HG03558 (cell line): ENCODE results near the gene DNAJC22.
"Not testable (repeated sequence)": the region's sequence is repeated elsewhere in the genome, so short reads cannot be mapped to it uniquely, and the experiment has no call there.

Experiments
- ATAC-seq: cut with Tn5 transposase; IDR thresholded peaks from one replicate; pipeline ENCODE4 v1.9.1; 2021; ENCODE audit warnings: moderate number of reproducible peaks; ENCODE audit not compliant: unreplicated experiment; ENCODE audit errors: extremely low read depth

Gene DNAJC22

GRCh38 chr12:49367381-49368239 lies 20.9 kb downstream of the DNAJC22 start, which contains the start of gene SPATS2:
SPATS2 (plus strand) TSS chr12:49367462; CDS start chr12:49461013, 93,551 bp downstream.
- ATAC-seq: no peak

DNA sequence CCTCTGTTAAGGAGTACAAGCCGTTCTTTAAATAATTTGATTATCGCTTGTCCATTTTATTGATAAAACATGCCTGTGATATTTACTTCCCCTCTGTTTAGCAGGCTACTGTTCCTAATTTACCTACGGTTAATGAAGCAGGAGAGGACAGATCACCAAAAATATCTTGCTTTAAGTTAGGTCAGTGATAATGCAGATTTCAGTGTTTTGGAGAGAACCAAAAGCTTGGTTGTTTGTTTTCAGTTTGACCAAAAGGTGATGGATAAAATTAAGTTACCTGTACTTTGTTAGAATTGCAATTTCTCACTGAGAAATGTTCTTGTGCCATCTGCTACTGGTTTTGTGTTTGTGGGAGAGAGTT lies 21.5 kb downstream of the DNAJC22 start:
- no peak for ATAC-seq

- ATAC-seq: peak; percentile 35
Observed at GRCh38 chr12:49369411-49370145, 22.9 kb downstream of the DNAJC22 start.

GRCh38 chr12:49370539-49370938 lies 23.9 kb downstream of the DNAJC22 start:
- no peak for ATAC-seq

GRCh38 chr12:49375406-49375805 lies 28.7 kb downstream of the DNAJC22 start:
- no peak for ATAC-seq

GRCh38 chr12:49377386-49377785 lies 30.7 kb downstream of the DNAJC22 start:
- no peak for ATAC-seq

- ATAC-seq: not testable (repeated sequence)
Observed at GRCh38 chr12:49380184-49380583, 33.5 kb downstream of the DNAJC22 start.

- no peak for ATAC-seq
Observed at GRCh38 chr12:49388682-49389386, 42.1 kb downstream of the DNAJC22 start.

GRCh38 chr12:49389387-49389703 lies 42.7 kb downstream of the DNAJC22 start:
- ATAC-seq: no peak

- ATAC-seq: no peak
Observed at GRCh38 chr12:49397000-49397399, 50.3 kb downstream of the DNAJC22 start.

DNA sequence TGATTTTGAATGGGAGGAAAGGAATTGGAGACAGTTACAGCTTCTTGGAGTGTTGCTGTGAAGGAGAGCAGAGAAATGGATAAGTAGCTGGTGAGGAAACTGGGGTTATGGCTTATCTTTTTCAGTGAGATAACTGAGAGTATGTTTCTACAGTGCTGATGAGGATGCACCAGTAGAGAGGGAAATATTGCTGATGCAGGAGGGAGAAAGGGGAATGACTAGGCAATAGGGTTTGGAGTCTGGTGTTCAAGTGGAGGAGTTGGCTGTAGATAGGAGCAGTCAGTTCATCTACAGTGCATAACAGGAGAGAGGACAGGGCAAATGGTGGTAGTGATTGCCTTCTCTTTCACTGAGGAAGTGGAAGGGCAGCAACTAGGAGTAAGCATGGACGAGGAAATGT lies 53.6 kb downstream of the DNAJC22 start:
- ATAC-seq: no peak
